ENCODE data around the gene MAML2.

- TF ChIP-seq POLR2A (IDR thresholded peaks at IDR 0.05), result no peak
- TF ChIP-seq CTCF (IDR thresholded peaks at IDR 0.05), result no peak
Measured at GRCh38 chr11:96227244-96227643, 115.8 kb downstream of the MAML2 start.
